Progenitor cell of endocrine pancreas (in vitro differentiated cells): ENCODE data around the gene CD63. TPM values are rescaled to one million over a fixed set of nuclear protein-coding genes. Genes with fewer than 3 reads are reported as not detected.

ENCODE experiments used
- DNase-seq: peaks from one replicate; pipeline ENCODE4 v3.0.0; 2021; ENCODE audit warnings: low spot score; ENCODE audit not compliant: unreplicated experiment
- H3K27ac Mint-ChIP-seq: 2 replicates; pipeline ENCODE4 v1.8.0; 2021; ENCODE audit warnings: mild to moderate bottlenecking, moderate library complexity, mixed read lengths
- H3K27me3 Mint-ChIP-seq: 2 replicates; pipeline ENCODE4 v1.8.0; 2021; ENCODE audit warnings: mixed read lengths
- H3K36me3 Mint-ChIP-seq: 2 replicates; pipeline ENCODE4 v1.8.0; 2022; ENCODE audit warnings: mixed read lengths; ENCODE audit not compliant: insufficient read depth
- H3K4me1 Mint-ChIP-seq: 2 replicates; pipeline ENCODE4 v1.8.0; 2021; ENCODE audit warnings: low read depth, mixed read lengths
- H3K4me3 Mint-ChIP-seq: 2 replicates; pipeline ENCODE4 v1.8.0; 2021; ENCODE audit warnings: low read depth, mild to moderate bottlenecking, moderate library complexity, mixed read lengths
- H3K9me3 Mint-ChIP-seq: 2 replicates; pipeline ENCODE4 v1.8.0; 2021; ENCODE audit warnings: low read depth, mixed read lengths
- CTCF ChIP-seq: fragments of 200-600 bp; sonication (generic); IDR thresholded peaks from one replicate; pipeline ENCODE4 v1.5.0; 2021; ENCODE audit warnings: antibody characterized with exemption, mild to moderate bottlenecking; ENCODE audit not compliant: unreplicated experiment
- total RNA-seq: library from RNA; stranded (reverse); gene quantifications from 2 replicates; pipeline ENCODE4 v1.2.1, GENCODE V29; 2021

CD63 gene
- total RNA-seq, 1 donor from 2014 or later, result 407 TPM

GRCh38 chr12:55733858-55734257 is 5.0 kb upstream of the CD63 start:
- DNase-seq, result no peak
- Mint-ChIP-seq H3K4me3 (no peak overlapping the region), H3K27me3 (peaks cover 8% of the 10 kb centered on the region), H3K9me3 (no peaks in the 10 kb centered on the region), H3K4me1 (peaks cover 25% of the 10 kb centered on the region), H3K36me3 (no peaks in the 10 kb centered on the region), H3K27ac (no peak overlapping the region)
- TF ChIP-seq CTCF, result no peak

- H3K27me3 Mint-ChIP-seq, result peaks cover 8% of the 10 kb centered on the region
- TF ChIP-seq CTCF, result no peak
- no peak for DNase-seq
- no peak overlapping the region for H3K27ac Mint-ChIP-seq
- H3K4me1 Mint-ChIP-seq, result peaks cover 22% of the 10 kb centered on the region
- no peaks in the 10 kb centered on the region for H3K36me3 Mint-ChIP-seq
- H3K4me3 Mint-ChIP-seq, result no peak overlapping the region
- H3K9me3 Mint-ChIP-seq, result no peaks in the 10 kb centered on the region
Measured at GRCh38 chr12:55733021-55733555, 4.3 kb upstream of the CD63 start.

GRCh38 chr12:55732288-55732687 is 3.5 kb upstream of the CD63 start:
- no peaks in the 10 kb centered on the region for H3K9me3 Mint-ChIP-seq
- no peaks in the 10 kb centered on the region for H3K36me3 Mint-ChIP-seq
- no peak for DNase-seq
- no peak overlapping the region for H3K27ac Mint-ChIP-seq
- H3K4me3 Mint-ChIP-seq, result no peak overlapping the region
- no peak for TF ChIP-seq CTCF
- H3K4me1 Mint-ChIP-seq, result peaks cover 21% of the 10 kb centered on the region
- peaks cover 8% of the 10 kb centered on the region for H3K27me3 Mint-ChIP-seq

GRCh38 chr12:55729819-55730818 is 1.3 kb upstream of the CD63 start:
- peaks cover 2% of the 10 kb centered on the region for H3K36me3 Mint-ChIP-seq
- no peak for TF ChIP-seq CTCF
- peak overlapping the region; percentile 96 for H3K27ac Mint-ChIP-seq
- no peaks in the 10 kb centered on the region for H3K9me3 Mint-ChIP-seq
- DNase-seq, result no peak
- H3K4me3 Mint-ChIP-seq, result peak overlapping the region; percentile 84
- H3K27me3 Mint-ChIP-seq, result peaks cover 8% of the 10 kb centered on the region
- H3K4me1 Mint-ChIP-seq, result peaks cover 24% of the 10 kb centered on the region

GRCh38 chr12:55728186-55728938 is 447 bp downstream of the CD63 start:
- Mint-ChIP-seq H3K4me1 (peaks cover 24% of the 10 kb centered on the region), H3K36me3 (peaks cover 6% of the 10 kb centered on the region), H3K9me3 (no peaks in the 10 kb centered on the region), H3K27ac (peak overlapping the region; percentile 77), H3K4me3 (peak overlapping the region; percentile 84), H3K27me3 (peaks cover 8% of the 10 kb centered on the region)
- no peak for TF ChIP-seq CTCF
- peak; percentile 28 for DNase-seq
